Superior temporal gyrus (tissue), 1 donor: ENCODE data around the gene MRPS18A.
"Not testable (repeated sequence)": the region's sequence is repeated elsewhere in the genome, so short reads cannot be mapped to it uniquely, and the experiment has no call there.

ENCODE experiments used
- DNase-seq: peaks from one replicate; pipeline ENCODE4 v3.0.0-alpha.2; 2016; ENCODE audit errors: extremely low spot score

MRPS18A gene

DNA sequence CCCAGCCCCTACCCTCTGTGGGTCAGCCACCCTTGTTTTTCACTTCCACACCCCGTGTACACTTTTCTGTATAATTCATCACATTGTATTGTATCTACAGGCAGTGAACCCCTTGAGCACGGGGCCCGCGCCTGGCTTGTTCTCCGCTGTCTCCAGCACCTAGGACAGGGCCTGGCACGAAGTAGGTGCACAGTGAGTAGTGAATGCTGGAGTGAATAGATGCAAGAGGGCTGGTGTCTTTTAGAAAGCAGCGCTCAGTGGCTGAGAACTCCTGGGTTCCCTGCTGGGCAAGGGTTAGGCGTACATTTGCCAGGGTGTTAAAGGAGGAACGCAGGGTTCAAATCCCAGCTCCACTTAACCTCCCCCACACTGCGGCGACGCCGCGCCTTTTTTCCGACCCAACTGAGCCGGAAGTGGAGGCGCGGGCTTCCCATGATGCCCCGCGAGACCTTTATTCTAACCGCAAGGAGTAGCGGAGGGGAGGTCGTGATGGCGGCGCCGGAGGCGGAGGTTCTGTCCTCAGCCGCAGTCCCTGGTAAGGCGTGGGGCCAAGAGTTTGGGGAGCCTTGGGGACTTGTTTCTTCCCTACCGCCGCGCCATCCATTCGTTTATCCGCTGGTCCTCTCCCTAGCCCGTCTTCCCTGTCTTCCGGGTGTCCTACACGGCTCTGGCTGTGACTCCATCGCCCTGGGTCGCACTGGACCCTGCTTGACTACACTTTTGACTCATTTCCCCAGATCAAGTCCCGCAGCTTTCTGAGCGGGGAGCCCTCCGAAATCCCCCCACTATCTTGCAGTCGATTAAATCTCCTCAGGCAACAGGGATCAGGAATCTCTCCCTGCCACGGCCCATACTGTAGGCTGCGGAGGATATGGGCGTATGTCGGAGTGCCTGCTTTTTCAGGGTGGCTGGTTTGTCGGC lies 51.9 kb downstream of the MRPS18A start, which contains the start of gene MAD2L1BP:
TSS of gene MAD2L1BP (plus strand) at position 454 of the 921 bp plus-strand sequence. CDS start at position 490, 36 bp downstream.
- DNase-seq: peak; percentile 93

DNA sequence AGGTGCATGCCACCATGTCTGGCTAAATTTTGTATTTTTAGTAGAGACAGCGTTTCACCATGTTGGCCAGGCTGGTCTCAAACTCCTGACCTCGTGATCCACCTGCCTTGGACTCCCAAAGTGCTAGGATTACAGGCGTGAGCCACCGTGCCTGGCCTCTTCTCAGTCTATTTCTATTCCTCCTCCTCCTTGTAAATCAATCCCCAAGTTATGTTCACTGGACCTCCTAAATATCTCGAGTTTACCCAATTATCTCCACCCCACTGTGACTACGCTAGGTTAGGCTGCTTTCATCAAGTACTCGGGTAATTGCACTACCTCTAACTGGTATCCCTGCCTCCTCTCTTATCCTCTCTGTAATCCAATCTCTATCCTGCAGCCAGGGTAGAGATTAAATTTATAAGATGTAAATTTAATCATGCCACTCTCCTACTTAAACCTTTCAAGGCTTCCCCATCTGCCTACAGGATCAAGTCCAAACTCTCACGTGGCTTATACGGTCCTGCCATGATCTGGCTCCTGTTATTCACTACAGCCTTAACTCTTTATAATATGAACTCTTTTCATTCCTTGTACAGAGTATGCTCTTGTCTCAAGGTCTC lies 52.8 kb downstream of the MRPS18A start:
- no peak for DNase-seq

DNA sequence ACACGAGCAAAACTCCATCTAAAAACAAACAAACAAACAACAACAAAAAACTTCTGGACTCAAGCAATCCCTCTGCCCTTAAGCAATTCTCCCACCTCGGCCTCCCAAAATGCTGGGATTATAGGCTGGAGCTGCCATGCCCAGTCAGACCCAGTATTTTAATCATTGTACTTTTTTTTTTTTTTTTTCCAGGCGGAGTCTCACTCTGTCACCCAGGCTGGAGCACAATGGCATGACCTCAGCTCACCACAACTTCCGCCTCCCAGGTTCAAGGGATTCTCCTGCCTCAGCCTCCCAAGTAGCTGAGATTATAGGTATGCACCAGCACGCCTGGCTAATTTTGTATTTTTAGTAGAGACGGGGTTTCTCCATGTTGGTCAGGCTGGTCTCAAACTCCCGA lies 54.6 kb downstream of the MRPS18A start:
- DNase-seq: not testable (repeated sequence)

DNA sequence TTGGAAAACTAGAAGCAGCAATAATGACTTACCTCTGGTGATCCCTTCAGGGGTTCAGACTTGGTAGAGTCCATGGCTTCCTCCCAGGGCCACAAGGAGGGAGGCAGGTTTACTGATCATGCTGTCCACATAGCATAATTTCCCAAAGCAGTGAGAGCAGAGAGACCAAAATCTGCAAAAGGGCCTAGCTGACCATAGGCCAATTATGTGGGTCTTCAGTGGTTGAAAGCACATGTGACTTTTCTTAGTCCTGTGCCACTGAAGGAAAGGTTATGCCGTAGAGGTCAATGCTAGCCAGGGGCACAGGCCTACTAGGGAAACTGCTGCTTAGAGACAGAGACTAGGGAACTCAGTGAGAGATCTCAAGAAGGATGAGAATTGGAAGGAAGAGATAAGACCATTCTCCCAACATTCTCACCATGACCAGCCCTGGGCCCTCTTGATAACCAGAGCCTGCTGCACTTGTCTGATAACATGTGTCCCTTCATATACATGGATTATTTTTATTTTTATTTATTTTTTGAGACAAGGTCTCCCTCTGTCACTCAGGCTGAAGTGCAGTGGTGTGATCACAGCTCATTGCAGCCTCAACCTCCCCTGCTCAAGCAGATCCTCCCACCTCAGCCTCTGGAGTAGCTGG lies 56.5 kb downstream of the MRPS18A start:
- no peak for DNase-seq

DNA sequence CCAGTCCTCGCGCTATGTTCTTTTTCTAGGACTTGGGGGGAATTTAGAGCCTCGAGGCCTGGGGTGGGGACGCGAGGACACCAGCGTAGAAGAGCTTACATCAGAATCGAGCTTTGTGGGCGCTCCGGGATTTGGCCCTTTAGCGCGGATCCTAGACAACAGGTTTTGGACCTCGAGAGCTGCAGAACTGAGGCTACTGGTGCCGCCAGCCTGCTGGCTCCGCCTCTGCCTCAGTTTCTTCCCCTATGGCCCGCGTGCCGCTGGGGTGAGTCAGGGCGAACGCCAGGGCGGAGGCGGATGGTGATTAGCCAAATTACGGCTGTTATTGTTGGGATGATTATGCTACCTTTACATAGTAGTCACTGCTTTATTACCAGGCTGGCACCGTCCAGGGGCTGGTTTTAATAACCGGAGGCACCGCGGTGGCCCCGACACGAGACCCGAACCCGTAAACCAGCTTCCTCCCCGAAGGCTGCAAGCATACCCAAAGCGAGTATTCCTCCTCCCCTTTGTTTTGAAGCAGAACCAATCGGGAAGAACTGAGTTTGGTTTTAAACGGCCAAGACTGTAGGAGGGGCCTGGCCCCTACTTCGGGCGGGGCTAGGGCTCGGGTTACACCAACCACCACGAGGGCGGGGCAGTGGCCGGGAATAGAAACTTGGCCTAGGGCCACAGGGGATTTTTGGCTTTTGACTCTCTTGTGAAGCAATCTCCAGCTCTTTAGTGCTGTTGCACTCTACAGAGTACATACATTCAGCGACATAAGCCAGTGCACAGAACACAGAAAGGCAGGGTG lies 57.9 kb downstream of the MRPS18A start:
- peak; percentile 91 for DNase-seq

DNA sequence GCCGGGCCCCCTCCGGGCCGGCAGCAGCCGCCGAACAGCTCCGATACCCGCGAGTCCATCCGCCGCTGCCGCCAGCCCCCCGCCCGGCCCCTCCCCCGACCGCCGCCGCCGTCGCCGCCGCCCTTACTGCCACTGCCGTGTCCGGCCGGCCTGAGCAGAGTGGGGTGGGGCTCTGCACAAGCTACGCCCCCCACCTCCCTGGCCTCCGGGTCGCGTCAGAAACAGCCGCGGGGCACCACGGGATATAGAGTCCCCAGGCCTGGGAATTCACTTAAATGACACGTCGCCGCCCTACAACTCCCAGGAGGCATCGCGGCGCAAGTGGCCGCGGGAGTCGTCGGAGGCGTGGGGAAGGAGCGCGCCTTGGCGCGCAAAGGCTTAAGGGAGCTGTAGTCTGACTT lies 58.5 kb downstream of the MRPS18A start, which contains the start of gene GTPBP2:
TSS of gene GTPBP2 (minus strand) at position 161 of the 401 bp plus-strand sequence. CDS start at position 59, 102 bp downstream.
- DNase-seq: peak; percentile 99

DNA sequence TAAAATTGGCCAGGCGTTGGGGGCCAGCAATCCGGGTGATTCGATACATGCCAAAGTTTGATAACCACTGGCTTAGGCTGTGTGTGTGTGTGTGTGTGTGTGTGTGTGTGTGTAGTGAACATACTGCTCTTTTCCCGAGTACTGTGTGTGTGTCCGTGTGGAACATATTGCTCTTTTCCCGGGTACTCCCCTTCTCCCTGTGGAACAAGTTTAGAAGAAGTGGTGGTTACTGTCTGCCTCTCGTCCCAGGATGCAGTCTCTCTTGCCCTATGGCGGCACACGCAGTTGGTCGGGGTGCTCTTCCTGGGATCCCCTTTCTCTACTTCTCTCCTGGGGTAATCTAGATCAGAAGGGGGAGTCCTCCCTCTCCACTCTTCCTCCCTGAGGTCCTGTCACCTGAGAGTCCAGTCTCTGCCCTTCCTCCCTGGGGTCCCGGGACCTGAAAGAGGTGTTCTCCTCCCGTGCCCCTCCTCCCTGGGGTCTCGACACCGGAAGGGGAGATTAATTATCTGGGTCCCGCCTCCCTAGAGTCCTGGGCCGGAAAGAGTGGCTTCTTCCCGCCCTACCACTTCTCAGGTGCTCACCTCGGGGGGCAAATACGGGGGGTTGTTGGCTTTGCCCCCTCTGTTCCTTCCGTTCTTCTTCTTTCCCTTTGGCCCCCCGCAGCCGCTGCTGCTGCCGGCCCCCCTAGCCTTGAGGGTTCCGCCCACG lies 59.0 kb downstream of the MRPS18A start:
- DNase-seq: peak; percentile 36

DNA sequence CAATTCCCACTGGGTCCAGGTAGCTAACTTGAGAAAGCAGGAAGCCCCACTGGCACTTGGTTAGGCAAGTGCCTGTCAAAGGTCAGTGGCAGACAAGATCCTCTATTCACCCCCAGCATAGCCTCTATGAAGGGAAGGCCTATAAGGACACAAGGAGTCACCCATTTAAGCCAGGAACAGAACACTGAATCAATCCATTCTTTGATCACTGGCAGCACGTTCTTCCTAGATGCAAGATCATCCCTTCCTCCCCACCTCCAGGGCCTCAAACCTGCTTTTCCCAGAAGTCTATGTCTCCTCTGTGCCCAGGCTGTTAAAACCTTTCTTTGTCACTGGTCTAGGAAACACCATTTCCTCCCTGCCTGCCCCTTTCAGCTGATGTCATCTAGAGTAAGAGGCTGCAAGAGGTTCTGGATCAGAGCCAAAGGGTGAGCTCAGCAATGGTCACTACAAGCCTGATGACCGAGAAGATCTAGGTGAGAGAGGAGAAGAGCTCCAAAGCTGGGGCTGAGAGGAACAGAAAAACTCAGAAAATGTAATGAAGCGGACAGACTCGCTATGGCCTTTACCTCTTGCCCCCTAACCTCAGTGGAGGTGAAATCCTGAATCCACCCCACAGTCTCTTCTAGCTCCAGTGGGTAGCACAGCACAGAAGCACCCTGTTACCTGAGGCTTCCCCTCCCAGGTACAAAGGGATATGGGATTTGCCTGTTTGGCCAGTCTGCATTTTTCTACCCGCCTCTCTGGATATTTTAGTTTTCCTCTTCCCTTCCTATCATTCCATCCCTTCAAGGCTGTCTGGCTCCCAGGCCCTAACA lies 60.4 kb downstream of the MRPS18A start:
- no peak for DNase-seq

DNA sequence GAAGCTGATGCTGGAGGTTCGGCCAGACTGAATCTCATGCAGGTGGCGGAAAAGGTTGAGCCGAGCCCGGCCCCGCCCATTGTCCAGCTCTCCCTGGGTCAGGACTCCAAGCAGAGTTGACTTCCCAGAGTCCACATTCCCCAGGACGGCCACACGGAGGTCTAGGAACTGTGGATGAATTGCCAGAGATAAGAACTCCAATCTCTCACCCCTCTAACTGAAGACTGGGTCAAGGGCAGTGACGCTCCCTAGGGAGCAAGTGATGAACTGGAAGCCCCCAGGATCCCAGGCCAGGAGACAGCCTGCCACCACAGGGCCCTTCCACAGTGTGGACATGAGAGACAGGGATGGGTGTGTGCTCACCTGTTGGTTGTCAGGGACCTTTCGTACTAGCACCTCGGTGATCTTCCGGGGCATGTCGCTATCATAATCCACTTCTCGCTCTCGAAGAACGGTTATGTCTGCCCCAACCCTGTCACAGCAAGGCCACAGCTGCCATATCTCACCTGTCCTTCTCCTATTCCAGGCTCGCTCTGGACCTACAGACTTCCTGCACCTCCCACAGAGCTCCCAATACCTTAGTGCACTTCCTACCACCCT lies 62.1 kb downstream of the MRPS18A start:
- DNase-seq: no peak

DNA sequence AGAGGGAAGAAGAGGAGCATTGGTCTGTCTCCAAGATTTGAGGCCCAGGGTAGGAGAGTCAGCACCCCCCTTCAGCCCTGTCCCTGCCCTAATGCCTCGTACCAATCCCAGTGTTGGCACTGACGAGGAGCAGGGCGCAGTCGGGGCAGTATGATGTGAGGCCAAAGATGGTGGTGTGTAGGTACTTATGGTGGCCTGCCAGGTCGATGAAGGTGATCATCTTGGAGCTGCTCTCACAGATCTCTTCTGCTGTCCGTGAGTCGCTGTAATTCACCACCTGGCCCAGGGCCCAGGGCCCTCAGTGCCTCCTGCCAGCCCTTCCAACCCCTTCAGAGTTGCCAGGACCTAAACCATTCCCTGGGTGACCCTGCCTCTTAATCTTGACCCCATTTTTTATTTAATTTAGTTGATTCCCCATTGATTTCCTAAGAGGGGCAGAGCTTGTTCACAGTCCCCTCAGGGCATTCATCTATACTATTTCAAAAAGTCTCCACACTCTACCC lies 62.8 kb downstream of the MRPS18A start:
- DNase-seq: no peak

DNA sequence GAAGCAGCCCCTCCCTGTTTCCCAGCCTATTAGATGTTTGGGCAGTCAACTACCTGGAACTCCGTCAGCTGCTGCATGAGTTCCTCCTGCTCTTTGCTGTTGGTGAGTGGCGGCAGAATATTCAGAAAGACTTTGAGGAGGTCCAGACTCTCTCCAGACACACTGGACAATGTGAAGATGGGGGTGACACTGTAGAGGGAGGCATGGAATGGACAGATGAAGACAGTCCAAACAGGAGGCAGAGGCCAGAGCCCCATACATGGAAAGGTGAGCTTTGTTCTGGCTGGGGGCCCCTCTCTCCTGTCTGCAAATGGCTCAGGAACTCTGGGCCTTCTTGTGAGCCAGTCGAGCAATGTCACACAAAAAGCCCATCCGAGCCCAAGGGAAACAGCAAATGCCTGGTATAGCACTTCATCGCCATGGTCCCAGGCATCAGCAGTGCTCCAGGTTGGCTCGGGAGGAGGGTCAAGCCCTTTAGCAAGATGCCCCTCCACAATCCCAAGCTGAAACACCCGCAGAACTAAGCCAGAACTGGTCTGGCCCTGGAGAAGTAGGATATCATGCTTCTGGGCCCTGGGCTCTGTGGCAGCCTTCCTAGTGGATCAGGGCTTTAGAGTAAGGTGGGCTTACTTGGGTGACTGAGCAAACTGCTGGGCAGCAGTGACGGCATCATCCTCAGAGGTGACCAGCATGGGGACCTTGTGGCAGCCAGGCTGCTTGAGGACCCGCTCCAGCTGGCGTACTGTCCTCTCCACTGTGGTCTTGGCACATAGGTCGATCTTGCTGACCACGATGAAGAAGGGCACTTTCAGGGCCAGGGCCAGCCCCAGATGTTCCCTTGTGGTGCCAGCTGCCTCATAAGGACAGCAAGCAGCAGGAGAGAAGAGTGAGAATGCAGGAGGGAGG lies 63.5 kb downstream of the MRPS18A start:
- no peak for DNase-seq

DNA sequence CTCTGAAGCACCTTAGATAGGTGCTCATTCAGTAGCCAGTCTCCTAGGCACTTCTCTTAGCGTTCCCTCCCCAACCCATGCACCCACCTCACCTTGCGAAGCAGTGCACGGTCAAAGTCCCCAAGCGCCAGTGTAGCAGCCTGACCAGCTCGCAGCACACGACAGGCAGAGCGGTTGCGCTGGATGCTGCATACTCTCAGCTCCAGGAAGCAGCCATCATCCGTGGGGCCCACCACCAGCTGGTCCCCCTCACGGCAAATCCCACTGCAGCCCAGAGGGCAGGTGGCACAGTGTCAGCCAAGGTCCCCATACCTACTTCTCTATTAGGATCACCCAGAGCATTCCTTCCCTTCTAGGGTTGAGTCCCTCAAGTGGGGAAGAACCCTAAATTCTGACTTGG lies 65.0 kb downstream of the MRPS18A start:
- DNase-seq: no peak

DNA sequence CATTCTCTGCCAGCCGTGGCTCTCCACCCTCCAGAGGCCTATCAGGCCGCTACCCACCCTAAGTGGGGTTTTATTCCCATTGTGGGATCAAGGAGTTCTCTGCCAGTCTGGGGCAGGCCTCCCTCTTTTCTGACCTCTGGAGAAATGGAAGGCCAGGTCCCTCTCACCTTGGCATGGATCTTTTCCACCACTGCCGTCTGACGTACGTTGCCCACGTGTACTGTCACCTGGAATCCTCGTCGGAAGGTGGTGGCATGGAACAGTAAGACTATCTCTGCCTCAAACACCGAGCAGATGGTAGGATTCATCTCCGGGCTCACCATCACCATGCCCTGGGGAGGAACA lies 65.8 kb downstream of the MRPS18A start:
- DNase-seq: no peak
